Activated CD8-positive, alpha-beta memory T cell treated with anti-CD3 and anti-CD28 coated beads, Interleukin-2, amount 50 U/mL, for 1 hour (primary cell): Measurements from ENCODE around the gene MIDN.
"Not testable (repeated sequence)": the region's sequence is repeated elsewhere in the genome, so short reads cannot be mapped to it uniquely, and the experiment has no call there.

Experiments
- DNase-seq: peaks from one replicate; pipeline ENCODE4 v3.0.0-alpha.2; 2020; ENCODE audit errors: extremely low read depth

MIDN gene

DNA sequence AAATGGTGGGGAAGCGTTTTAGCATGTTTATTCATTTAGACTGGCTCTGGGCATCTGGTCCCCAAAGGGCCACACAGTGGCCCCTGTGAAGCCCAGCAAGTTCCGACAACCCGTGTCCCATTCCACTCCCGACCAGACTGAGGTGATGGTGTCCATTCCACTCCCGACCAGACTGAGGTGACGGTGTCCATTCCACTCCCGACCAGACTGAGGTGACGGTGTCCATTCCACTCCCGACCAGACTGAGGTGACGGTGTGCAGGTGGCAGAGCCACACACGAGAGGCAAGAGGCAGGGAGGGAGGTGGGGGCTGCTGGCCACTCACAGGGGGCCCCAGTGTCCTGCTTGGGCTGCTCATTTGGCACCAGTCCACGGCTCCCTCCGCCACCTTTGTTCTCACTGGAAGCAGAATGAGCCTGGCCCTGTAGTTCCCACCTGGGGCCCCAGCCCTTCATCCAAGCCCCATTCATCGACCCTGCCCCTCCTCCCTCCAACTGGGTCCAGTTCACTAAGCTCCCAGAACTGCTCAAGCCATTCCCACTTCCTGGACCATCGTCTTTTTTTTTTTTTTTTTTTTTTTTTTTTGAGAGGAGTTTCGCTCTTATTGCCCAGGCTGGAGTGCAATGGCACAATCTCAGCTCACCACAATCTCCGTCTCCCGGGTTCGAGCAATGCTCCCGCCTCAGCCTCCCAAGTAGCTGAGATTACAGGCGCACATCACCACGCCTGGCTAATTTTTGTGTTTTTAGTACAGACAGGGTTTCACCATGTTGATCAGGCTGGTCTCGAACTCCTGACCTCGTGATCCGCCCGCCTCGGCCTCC, 1.9 kb upstream of the MIDN start:
- not testable (repeated sequence) for DNase-seq

DNA sequence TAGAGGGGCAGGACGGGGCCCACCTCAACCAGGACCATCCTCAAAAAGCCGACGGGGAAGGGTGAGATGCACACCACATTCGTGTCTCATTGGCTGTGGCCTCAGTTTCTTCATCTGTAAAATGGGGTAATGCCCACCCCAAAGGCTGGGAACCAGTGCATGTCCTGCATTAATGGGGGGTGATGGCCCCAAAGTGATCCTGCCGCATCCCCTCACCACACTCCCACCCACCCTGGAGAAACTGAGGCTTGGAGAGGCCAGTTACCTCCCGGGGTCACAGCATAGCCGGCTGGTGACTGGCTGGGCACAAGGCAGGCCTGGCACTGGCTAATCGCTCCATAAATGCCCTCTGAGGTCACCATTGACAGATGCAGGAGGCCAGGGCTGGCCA, 640 bp upstream of the MIDN start:
- DNase-seq: no peak

DNA sequence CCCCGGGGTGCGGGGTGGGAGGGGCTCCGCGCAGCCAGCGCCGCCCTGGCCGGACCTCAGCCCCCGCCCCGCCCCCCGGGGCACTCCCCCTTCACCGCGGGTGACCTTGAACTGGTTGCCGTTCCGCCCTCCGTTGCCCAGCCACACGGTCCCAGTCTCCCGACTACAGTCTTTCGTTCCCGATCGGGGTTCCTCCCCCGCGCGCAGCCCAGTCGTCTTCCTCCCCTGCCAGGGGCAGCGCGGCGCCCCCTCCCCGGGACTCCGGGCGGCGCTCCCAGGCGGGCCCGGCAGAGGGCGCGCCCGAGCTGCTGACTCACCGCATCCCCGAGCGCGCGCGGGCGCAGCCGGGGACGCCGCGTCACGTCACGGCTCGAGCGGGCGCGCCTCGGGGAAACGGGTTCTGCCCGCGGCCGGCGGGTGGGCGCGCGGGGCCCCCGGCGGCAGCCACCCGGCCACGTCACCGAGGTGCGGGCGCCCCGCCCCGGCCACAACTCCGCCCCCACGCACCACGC, 459 bp downstream of the MIDN start:
- no peak for DNase-seq

DNA sequence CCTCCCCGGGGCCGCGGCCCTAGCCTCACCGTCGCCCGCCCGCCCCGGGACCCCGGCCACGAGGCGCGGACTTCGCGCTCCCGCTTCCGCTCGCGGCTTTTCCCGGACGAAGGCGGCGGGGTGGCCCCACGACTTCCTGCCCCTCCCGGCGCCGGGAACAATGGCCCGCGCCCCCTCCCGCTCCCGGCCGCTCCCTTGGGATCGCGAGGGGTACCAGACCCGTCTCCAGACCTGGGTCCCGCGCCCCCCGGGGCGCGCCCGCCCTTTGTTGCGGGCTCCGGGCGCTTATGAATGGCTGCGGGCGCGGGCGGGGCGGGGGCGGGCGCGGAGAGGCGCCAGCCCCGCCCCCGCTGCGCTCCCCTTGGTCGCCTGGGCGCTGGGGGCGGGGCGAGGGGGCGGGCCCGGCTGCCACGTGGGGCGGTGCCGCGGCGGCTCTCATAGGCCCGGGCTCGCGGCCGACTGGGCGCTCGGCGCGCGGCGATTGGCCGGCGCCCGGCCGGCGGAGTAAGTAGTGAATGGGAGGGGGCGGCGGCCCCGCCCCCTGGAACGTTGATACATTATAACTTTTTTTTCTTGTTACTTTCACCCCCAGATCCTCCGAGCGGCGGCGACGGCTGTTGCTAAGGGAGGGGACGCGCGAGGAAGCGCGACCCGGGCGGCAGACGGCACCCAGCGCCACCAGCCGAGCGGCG, 1.1 kb downstream of the MIDN start:
- DNase-seq: no peak

DNA sequence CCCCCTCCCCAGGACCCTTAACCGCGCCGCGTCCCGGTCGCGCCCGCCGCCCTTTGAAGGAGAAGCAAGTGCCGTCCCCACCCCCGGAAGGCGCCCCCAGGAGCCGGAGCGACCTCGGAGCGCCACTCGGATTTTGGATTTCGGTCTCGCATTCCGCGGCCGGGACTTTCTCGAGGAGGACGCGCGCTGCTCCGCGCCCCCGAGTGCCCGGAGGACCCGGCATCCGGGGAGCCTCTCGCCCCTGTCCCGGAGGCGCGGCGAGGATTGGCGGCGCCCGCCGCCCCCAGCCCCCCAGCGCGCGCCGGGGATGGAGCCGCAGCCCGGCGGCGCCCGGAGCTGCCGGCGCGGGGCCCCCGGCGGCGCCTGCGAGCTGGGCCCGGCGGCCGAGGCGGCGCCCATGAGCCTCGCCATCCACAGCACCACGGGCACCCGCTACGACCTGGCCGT, 1.6 kb downstream of the MIDN start:
- DNase-seq: no peak

DNA sequence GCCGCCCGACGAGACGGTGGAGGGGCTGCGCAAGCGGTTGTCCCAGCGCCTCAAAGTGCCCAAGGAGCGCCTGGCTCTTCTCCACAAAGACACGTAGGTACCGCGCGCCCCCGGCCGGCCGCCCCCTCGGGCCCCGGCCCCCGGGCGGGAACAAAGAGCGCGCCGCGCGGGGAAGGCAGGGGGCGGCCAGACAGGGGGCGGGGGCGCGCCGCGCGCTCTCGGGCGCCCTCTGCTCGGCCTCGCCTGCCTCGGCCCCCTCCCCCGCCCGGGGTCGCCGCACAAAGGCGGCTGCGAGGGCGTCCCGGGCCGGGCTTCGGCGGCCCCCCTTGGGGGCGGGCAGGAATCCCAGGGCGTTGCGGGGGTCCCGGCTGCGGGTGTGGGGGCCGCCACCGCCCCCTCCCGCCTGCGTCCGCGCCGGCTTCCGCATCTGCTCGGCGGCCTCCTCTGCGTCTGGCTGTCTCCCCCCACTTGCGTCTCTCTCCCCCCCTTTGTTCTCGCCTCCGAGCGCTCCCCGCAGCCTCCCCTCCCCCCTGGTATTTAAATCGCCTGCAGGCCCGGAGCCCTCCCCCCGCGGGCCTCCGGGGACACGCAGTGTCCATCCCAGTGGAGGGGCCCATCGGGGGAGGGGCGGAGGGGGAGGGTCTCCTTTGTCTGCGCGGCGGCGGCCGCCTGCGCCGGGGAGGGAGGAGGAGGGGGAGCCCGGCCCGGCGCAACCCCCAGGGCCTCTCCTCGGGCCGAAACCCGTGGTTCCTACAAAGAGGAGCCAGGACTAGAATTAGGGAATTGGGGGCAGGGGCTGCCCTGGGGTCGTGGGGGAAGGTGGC, 2.3 kb downstream of the MIDN start:
- DNase-seq: no peak

DNA sequence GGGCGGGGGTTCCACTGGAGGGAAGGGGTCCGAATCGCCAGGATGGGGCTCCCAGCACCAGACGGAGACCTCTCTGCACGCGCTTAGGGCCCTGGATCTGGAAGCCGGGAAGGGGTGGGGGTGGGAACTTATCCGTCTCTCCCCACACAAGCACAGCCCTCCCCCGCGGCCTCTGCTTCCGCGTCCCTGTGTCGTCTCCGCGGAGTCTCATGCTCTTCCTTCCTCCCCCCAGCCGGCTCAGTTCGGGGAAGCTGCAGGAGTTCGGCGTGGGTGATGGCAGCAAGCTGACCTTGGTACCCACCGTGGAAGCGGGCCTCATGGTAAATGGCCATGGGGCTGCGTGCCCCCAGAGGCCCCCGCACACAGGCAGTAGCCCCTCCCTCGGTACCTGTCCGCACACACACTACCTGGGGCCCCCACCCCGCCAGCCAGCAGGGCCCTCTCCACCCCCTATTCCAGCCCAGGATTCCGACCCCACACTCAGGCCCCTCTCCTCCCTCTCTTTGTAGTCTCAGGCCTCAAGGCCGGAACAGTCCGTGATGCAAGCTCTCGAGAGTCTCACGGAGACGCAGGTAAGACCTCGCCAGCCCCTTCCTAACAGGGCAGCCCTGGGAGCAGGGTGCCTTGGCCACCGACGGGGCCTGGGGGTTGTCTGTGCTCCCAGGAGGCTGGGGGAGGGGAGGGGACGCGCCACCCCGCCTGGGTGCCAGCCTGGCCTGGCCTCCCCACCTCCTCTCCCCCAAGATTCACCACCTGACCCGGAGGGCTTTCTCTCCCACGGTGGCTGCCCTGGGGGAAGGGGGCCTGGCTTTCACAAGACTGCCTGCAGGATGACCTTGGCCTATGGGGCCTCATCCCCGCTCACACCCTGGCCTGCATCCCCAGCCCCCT, 3.2 kb downstream of the MIDN start:
- no peak for DNase-seq

DNA sequence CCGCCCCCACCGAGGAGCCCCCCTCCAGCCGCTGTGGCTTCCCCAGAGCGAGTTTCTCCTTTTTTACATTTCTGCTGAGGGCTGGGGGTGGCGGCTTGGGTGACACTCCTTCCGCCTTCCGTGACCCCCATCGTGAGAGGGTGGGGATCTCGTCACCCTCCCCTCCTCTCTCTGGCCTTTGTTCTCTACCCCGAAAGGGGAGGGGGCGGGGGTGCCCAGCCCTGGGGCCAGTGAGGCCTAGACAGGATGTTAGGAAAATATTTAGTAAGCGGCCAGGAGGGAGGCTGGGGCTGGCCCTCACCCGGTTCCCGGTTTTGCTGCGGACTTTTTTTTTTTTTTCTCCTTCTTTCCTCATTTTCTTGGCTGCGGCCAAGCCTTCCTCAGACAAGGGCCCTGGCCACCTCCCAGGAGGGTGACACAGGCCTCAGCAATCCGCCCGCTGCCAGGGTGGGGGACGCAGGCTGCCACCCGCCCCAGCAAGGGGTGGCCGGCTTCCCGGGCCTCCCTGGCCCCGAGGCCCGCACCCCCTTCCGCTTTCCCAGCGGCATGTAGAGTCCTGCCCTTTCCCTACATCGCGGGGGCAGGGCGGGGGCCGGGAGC, 3.9 kb downstream of the MIDN start:
- DNase-seq: no peak

DNA sequence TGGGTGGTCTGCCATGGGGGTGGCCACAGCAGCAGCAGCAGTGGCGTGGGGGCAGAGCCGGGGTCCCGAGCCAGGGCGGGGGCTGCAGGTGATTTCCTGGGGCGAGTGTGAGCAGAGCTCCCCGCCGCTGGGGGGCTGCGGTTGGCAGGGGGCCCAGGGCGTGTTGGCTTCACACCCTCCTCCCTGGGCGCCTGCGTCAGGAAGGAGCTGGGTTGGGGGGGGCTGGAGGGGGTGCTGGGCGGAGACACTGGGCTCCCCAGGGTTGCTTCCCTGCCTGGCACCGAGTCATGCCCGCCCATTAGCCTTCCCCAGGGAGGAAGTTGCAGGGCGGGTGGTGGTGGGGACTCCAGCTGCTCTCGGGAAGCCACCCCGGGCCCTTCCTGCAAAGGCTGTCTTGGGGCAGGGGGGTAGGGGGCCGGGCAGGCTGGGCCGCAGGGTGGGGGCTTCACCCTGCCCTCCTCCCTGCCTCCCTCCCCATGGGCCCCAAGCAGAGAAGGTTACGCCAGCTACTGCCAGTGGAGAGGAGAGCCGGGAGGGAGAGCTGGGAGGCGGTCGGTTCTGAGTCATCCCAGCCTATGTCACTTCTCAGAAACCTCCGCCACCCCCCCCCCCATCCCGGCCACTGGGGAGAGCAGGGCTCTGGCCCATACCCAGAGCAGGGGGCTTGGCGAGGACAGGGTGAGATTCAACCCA, 4.6 kb downstream of the MIDN start:
- DNase-seq: no peak

DNA sequence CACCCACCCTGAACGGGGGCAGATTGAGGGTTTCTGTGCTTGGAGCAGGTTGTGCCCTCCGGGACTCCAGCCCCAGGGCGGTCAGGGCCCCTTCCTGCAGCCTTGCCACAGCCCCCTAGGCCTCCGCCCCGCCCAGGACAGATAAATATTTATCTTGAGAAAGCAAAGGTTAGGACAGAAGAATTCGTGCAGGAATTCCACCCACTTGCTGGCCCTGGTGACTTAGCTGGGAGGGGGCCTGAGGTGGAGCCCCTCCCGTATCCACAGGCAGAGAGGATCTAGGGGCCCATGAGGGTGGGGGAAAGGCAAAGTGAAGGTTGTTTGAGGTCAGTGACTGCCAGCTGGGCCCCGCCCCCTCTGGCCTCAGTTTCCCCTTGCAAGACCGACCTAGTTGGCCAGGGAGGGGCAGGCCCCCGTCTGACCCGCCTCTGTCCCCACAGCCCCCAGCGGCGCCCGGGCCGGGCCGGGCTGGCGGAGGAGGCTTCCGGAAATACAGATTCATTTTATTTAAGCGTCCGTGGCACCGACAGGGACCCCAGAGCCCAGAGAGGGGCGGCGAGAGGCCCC, 5.2 kb downstream of the MIDN start:
- no peak for DNase-seq

DNA sequence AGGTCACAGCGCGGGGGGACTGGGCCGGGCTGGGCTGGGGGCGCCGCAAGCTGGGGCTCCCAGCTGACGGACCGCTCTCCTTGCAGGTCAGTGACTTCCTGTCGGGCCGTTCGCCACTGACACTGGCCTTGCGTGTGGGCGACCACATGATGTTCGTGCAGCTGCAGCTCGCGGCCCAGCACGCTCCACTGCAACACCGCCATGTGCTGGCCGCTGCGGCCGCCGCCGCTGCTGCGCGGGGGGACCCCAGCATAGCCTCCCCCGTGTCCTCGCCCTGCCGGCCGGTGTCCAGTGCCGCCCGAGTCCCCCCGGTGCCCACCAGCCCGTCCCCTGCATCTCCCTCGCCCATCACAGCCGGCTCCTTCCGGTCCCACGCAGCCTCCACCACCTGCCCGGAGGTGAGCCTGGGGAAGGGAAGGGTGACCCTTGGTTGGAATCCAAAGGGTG, 5.7 kb downstream of the MIDN start:
- DNase-seq: no peak

DNA sequence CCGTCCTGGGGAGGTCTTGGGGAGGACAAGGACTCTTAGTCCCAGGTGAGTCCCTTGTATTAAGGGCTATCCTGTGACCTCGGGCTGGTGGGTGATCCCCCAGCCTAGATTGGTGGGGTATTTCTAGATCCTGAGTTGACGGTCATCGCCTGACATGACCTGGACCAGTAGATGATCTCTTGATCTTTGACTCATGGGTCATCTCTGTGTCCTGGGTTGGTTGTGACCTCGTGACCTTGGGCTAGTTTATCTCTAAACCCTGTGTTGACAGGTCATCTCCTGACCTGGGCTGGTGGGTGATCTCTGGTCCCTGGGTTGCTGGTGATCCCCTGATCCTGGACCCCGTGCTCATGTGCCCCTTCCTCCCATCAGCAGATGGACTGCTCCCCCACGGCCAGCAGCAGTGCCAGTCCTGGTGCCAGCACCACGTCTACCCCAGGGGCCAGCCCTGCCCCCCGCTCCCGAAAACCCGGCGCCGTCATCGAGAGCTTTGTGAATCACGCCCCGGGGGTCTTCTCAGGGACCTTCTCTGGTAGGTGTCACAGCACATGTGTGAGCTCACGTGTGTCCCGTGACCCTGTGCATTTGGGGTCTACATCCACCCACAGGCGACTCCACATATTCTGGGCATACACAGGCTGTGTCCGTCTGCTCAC, 6.3 kb downstream of the MIDN start:
- no peak for DNase-seq

DNA sequence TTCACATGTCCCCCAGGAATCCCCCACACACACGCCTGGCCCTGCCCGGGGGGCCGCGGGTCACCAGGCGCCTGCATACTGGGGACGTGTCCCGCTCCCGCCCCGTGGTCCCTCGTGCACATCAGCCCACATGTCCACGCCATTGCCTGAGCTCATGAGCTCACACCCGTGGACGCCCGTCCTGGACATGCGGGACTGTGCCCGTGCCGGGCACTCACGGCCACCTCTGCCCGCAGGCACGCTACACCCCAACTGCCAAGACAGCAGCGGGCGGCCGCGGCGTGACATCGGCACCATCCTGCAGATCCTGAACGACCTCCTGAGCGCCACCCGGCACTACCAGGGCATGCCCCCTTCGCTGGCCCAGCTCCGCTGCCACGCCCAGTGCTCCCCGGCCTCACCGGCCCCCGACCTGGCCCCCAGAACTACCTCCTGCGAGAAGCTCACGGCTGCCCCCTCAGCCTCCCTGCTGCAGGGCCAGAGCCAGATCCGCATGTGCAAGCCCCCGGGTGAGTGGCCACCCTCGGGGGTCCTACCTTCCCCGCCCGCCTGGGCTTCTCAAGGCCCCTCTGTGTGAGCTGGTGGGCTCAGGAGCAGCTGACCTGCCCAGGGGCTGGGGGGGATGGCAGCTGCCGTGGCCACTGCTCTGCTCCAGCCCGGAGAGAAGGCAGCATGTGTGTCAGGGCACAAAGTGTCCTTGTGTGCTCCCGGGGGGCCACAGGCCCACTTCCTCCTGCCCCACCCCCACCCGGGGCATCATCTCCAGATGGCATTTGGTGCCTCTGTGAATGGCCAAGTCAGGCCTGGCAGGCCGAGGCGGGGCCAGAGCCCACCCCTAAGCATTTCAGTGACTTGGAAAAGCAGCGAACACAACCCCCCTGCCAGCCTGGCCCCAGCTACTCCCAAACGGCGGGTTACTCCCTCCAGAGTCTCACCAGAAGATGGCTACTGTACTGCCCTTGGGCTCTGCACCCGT, 7.1 kb downstream of the MIDN start:
- no peak for DNase-seq

DNA sequence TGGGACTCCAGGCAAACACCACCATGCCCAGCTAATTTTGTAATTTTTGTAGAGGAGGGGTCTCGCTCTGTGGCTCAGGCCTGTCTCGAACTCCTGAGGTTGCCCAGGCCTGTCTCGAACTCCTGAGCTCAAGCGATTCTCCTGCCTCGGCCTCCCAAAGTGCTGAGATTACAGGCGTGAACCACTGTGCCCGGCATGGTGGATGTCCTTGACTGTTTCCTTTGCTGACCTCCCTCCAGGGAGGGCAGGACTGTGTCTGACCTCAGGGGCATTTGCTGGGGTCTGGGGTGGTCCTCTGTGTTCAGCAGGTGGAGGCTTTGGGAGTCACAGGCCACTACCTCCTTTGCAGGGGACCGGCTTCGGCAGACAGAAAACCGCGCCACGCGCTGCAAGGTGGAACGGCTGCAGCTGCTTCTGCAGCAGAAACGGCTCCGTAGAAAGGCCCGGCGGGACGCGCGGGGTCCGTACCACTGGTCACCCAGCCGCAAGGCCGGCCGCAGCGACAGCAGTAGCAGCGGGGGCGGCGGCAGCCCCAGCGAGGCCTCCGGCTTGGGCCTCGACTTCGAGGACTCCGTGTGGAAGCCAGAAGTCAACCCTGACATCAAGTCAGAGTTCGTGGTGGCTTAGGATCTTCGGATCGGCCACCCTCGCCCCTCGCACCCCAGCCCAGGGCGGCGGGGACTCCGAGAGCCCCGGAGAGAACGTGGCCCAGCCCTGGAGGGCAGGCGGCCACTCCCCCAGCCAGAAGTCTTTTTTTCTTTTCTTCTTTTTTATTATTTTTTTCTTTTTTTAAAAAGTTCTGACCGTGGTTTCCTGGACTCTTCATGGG, 8.5 kb downstream of the MIDN start:
- no peak for DNase-seq

DNA sequence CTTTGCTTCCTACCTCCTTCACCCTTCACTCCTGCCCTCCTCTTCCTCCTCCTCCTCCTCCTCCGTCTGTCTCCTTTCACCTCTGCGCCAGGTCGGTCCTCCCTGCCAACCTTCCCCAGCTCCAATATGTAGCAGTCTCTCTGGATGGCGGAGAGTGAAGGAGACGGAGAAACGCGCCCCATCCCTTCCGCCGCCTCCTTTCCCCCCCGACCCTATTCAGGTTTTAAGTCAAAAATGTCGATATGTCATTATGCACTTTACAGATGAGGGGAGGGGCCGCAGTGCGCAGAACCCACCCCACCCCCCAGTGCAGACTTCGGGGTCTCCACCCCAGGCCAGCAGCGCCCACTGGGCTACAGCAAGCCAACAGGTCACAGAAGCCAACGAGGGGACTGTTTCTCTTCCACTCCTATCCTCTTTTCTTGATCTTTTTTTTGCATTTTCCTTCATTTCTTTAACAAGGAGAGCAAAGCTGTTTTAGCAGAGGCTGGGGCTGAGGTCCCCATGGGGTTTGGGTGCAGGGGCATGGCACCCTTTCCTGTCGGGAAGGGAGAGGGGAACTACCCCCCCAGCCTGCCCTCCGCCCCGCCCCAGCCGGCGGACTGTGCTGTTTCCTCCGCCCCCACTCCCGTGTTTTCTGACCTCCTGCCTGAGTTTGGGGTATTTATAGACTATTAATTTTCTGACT, 9.2 kb downstream of the MIDN start:
- DNase-seq: no peak

DNA sequence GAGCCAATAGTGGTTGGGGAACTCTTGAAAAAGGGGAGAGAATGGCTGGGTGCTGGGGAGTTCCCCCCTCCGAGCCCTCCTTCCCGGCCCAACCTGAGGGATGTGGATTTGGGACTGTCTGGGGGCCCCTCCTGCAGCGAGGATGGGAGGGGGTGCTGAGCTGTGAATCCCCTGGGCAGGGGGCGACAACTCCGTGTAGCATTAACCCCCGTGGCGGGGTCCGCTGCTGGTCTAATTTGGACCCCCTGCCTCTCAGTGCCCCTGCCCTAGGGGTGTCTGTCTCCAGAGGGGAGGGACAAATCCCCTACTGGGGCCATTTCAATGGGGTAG, 9.7 kb downstream of the MIDN start:
- no peak for DNase-seq

DNA sequence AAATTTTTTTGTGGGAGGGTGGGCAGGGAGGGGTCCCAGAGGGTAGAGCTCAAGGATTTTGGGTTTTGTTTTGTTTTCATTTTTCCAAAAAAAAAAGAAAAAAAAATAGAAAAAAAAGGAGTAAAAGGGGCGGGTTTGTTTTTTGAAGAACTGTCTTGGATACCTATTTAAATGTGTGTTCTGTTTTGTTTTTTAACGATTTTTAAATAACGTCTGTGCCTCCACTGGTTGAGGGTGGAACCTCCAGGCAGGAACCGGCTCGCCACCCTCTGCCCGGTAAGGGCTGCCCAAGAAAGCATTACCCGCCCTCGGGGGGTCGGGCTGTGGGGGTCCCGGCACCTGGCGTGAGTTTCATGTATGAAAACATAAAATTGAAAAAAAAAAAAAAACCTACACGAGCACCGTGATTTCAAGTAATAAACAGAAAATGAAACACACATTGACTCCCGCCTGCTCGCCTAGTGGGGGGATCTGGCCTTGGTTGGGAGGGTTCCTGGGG, 10.4 kb downstream of the MIDN start:
- no peak for DNase-seq
